T follicular helper cell (primary cell): ENCODE data around the gene EYA2.
"Not testable (repeated sequence)": the region's sequence is repeated elsewhere in the genome, so short reads cannot be mapped to it uniquely, and the experiment has no call there.

Experiments used
- DNase-seq: peaks from one replicate; pipeline ENCODE4 v3.0.0-alpha.2; 2020; ENCODE audit warnings: low read depth

The EYA2 gene

DNA sequence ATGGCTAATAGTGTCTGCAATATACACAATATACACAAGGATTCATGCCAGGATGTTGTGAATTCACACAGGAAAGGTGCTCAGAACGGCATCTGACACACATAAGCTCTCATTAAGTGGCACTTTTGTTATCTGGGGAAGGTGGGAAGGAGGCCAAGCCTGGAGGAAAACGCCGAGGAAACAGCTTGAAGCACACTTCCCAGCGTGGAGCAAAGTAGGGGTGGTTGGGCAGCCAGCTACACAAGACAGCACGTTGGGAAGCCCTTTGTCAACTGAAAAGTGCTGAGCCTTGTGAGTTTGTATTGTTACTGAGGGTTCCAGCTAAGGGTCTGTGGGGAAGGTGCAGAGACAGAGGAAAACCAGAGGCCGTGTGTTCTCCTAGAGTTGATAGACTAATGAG, 280.9 kb downstream of the EYA2 start:
- no peak for DNase-seq

- not testable (repeated sequence) for DNase-seq
Measured at GRCh38 chr20:47176217-47176616, 281.6 kb downstream of the EYA2 start.

GRCh38 chr20:47178277-47178676, 283.6 kb downstream of the EYA2 start:
- DNase-seq = no peak

GRCh38 chr20:47178851-47179250, 284.2 kb downstream of the EYA2 start:
- no peak for DNase-seq

GRCh38 chr20:47179267-47179666, 284.6 kb downstream of the EYA2 start:
- no peak for DNase-seq

- no peak for DNase-seq
Measured at GRCh38 chr20:47181056-47181862, 286.6 kb downstream of the EYA2 start.

DNA sequence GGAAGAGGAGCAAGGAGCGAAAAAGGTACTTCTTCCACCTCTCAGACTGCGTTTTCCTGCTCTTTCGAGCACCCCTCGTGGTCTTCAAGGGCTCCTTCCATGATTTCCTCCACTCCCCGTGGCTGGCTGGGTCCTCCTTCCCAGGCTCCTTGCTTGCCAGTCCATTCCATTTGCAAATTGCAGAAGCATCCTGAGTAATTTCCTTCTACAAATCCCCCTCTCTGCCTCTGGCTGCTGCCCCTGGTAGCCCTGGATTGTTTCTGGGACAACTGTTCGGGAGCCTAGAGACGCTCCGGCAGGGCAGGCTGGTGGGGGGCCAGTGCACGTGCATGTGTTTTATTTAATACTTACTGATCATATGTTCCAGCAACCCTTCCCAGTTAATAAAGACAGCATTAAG, 288.7 kb downstream of the EYA2 start:
- DNase-seq = no peak

- DNase-seq = no peak
Measured at GRCh38 chr20:47187450-47188195, 293.0 kb downstream of the EYA2 start.

DNA sequence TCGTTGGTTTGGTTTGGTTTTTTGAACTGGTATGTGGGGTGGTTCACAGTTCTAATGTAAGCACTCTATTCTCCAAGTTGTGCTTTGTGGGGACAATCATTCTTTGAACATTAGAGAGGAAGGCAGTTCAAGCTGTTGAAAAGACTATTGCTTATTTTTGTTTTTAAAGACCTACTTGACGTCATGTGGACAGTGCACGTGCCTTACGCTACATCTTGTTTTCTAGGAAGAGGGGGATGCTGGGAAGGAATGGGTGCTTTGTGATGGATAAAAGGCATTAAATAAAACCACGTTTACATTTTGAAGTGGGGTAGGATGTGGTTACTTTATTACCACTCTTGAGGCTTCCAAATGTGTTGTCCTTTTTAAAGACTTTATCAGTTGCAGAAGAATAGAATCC, 293.9 kb downstream of the EYA2 start:
- no peak for DNase-seq

GRCh38 chr20:47189060-47189459, 294.4 kb downstream of the EYA2 start:
- no peak for DNase-seq

DNA sequence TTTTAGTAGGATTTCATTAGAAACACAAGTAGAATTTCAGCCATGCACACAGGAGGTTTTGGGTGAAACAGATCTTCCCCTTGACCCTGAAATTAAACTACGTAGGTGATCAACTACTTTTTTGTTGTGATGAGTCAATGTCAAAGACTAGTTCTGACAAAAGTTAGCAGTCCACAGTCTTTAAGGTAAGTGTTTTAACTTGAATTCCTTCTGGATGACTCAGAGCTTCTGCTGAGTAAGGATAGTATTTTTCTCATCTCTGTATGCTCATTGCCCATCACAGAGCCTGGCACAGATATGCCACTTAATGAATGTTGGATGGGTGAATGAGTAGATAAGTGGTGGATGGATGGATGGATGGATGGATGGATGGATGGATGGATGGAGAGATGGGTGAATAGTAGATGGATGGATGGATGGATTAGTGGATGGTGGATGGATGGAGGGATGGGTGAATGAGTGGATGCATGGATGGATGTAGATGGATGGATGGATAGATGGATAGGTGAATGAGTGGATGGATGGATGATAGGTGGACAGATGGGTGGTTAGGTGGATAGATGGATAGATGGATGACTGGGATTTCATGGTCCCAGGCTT, 296.5 kb downstream of the EYA2 start:
- no peak for DNase-seq

- no peak for DNase-seq
Measured at GRCh38 chr20:47191956-47192355, 297.3 kb downstream of the EYA2 start.

DNA sequence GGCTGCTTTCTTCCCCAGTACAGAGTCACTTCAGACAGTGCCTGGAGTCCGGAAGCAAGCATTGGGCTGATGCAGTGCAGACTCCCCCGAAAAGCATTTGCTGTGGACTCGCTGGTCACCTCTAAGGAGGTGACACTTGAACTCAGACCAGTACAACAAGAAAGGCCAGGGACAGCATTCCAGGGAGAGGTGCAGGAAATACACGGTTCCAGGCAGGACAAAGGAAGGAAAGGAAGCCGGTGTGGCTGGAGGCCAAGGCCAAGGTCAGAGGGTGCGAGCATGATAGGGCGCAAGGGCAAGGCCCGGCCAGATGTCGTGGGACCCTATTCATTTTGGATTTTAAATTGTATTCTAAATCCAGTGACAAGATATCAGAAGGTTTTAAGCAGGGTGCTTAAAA, 300.9 kb downstream of the EYA2 start:
- no peak for DNase-seq

DNA sequence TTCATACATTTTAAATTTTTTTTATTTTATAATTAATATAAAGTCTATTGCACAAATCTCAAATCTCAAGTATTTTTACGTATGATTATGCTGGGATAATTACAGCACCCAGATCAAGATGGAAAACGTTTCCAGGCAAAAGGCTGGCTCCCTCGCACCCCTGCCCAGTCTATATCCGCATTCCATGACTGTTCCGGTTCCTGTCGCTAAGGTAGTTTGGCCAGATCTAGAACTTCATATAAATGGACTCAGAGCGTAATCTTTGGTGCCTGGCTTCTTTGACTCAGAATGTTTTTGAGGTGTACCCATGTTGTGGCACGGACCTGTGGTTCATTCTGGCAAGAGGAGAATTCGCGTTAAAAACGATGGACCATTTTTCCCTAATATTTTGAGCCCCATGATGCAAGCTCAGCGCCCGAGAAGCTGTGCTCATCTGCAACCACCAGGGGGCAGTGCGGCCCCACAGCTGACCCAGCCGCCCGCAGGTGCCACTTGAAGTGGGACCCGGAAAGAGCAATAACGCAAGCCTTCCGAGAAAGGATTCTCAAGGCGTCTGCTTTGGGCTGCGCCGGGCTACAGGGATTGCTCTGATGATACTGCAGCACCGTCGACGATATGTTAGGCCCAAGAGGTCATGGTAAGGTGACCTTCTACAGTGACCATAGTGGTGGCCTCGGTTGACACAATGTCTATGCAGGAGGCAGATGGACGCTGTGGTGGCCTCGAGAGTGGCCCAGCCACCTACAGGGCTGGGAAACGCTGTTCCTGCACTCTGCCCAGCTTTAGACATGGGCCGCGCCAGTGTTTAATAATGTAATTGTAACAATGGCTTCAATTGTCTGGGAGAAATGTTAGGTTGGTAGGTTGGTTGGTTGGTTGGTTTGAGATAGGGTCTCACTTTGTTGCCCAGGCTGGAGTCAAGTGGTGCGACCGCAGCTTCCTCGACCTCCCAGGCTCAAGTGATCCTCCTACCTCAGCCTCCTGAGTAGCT, 301.7 kb downstream of the EYA2 start:
- DNase-seq = peak; percentile 56

DNA sequence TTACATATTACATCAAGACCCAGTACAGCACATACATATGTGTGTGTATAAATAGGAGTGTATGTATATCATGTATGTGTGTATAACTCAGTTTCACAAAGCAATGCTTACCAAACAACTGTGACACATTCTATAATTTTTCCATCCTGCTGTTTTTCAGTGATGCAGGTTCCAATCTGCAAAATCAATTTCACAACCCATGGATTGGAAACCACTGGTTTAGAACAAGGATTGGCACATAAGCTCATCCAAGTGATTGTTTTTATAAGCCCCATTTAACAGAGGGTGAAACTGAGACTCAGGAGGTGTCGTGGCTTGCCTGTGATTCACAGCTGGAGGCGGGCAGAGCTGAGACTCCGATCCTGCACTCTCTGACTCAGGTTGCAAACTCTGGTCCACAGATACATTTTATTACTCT, 303.6 kb downstream of the EYA2 start:
- no peak for DNase-seq

DNA sequence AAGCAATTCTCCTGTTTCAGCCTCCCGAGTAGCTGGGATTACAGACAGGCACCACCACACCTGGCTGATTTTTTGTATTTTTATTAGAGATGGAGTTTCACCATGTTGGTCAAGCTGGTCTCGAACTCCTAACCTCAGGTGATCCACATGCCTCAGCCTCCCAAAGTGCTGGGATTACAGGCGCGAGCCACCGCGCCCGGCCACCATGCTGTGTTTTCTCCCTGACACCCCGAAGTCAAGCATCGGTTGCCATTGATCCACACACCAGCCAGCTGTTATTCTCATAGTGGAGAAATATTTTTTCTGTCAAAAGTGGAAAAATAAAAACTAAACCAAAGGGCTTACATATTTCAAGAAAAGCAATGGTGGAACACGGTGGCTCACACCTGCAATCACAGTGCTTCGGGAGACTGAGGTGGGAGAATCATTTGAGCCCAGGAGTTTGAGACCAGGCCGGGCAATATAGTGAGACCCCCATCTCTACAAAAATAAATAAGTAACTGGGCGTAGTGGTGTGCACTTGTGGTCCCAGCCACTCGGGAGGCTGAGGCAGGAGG, 304.4 kb downstream of the EYA2 start:
- DNase-seq = no peak

GRCh38 chr20:47201074-47201730, 306.6 kb downstream of the EYA2 start:
- DNase-seq = no peak

- no peak for DNase-seq
Measured at GRCh38 chr20:47202733-47203667, 308.4 kb downstream of the EYA2 start.

GRCh38 chr20:47204008-47204849, 309.6 kb downstream of the EYA2 start:
- no peak for DNase-seq
